Diencephalon (tissue), 1 donor: ENCODE results near the gene XCL2. TPM values are rescaled to one million over a fixed set of nuclear protein-coding genes. Genes with fewer than 3 reads are reported as not detected.

Source experiments
- total RNA-seq: library from RNA; depleted of rRNA; stranded (reverse); fragments of >200 nt; gene quantifications from one replicate; pipeline ENCODE4 v1.2.3, GENCODE V29; 2014

Gene XCL2
- total RNA-seq, result not detected

GRCh38 chr1:168543840-168544498 lies at the start of gene XCL2:
XCL2 (minus strand) TSS chr1:168543997; CDS start chr1:168543964, 33 bp downstream.

GRCh38 chr1:168576245-168576688 lies 32.5 kb upstream of the XCL2 start, which contains the start of gene XCL1:
XCL1 (plus strand) TSS chr1:168576605; CDS start chr1:168576638, 33 bp downstream.

Other genes with a start within 250 kb of the XCL2 start
- 0.23 TPM for gene XCL1, start 32.6 kb upstream of the XCL2 start, total RNA-seq
- gene DPT, start 185.2 kb upstream of the XCL2 start, total RNA-seq, result not detected